HG02970 (cell line): ENCODE measurements around the gene HIVEP3.

Experiments used
- ATAC-seq: cut with Tn5 transposase; IDR thresholded peaks from one replicate; pipeline ENCODE4 v1.9.1; 2021; ENCODE audit warnings: mild to moderate bottlenecking, moderate library complexity, moderate number of reproducible peaks; ENCODE audit not compliant: unreplicated experiment, low FRiP score

Gene HIVEP3

DNA sequence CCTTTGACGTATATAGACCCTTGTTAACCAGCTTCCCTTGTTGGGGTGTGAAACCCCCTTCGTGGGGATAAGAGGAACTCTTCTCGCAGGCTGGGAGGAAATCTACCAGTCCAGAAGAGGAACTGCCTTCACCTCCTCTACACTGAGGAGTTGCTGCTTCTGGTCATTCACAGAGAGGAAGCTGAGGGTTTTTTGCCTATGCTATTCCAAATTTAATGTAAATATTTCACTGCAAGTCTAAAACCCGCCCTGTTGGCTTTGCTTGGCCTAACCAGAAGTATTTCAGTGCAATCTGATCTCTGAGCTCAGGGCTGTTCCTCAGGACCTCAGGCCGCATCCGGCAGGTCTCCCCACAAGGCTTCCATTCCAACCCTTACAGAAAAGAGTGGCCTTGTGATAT is 150.1 kb downstream of the HIVEP3 start:
- ATAC-seq, result no peak

DNA sequence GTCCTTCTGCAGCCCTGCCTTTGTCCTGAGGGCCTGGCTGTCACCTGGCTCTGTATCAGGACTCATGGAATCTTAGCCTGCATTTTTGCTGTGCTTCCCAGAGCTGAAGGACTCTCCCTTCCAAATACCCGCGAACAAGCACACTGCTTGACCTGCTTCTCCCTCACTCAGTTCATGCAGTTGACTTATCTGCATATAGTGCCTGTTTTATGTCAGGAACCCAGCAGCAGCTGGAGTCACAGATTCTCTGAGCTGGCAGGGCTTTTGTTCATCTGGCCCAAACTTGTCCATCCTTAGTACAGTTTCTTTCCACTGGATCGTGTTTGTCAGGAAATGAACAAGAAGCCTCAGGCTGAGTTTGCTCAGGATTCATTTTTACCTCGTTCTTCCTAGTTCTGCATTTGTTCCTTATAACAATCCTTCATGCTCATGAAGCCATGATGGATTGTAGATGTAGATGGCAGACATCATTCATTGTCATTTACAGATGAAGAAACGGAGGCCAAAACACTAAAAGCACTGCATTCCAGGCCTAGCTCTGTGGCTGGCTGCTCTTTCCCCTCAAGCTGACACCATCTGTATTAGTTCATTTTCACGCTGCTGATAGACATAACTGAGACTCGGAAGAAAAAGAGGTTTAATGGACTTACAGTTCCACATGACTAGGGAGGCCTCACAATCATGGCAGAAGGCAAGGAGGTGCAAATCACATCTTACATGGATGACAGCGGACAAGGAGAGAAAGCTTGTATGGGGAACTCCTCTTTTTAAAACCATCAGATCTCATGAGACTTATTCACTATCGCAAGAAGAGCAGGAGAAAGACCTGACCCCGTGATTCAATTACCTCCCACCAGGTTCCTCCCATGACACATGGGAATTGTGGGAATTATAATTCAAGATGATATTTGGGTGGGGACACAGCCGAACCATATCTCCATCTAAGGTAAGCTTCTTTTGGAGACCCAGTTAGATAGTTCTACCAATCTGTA is 150.9 kb downstream of the HIVEP3 start:
- ATAC-seq, result no peak

DNA sequence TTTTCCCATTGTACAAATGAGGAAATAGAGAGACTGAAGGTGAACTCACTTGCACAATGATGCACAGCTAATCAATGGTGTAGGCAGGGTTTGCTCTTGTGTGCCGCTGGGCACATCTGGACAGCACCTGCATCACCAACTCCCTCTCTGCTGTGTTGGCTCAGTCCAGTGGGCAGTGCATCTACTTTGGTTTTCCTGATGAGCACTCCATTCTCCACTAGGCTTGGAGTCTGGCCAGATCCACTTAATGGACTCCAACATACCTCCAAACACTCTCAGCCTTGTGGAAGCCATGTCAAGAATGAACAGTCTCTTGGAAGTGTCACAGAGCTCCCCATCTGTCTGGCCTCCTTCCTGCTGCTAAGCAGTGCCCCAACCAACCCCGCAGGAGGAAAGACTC is 152.2 kb downstream of the HIVEP3 start:
- no peak for ATAC-seq

DNA sequence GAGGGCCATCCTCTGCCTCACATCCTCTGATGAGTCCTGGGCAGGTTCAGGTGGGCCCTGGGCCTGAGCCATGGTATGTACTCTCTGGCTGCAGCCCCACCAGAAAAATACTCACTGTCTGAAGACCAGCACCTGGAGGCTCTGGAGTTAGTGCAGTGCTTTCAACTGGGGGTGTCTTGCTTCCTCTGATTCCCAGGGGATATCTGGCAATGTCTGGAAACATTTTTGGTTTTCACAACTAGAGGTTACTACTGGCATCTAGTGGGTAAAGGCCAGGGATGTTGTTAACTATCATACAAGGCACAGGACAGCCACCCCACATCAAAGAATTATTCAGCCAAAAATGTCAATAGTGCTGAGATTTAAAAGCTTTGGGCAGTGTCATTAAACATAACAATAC is 152.7 kb downstream of the HIVEP3 start:
- no peak for ATAC-seq

DNA sequence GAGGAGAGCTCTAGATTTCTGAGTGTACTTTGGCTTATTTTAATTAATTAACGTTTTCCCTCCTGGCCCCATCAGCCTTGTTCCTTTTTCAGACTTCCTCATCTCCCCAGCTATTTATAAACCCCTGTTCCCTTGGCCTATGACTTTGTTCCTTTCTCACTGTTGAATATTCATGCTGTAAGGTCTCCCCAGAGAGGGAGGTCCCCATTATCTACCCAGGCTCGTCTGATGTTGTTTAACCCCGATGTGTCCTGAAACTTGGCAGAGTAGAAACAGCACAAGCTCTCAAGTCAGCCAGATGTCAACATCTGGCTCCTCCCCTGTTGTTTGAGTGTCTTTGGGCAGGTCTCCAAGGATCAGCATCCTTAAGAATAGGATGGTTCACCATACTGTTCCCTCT is 153.6 kb downstream of the HIVEP3 start:
- ATAC-seq, result no peak

DNA sequence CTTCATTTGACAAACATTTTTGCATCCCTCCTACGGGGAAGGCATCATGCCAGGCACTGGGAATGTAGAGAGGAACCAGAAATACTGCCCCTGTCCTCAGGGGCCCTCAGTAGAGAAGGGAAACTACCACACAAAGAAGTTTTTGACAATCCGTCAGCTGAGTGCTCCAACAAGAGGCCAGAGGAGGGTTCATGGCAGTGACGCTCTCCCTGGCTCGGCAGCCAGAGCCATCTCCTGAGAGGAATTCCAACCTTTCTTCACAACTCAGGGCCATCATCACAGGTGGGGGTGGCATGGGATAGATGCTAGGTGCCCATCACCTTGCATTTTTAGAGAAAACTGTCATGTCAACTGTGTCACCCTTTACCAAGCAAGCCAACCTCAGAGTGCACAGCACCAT is 154.1 kb downstream of the HIVEP3 start:
- ATAC-seq, result no peak

DNA sequence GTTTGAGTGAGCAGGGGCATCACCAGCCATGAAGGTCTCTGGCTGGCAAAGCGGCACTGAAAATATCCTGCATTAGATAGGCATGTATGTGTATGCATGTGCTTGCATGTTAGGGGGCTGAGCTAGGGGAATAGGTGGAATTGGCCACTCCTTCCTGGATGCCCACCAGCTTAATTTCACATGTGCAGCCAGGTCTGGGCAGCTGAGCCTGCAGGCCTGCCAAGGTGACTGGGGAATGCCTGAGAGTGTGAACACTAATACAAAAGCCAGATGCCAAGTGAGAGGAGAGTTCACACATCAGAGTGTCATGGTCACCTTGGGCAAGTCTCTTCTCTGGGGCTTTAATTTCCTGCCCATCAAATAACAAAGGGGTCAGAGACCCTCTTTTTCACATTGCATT is 155.9 kb downstream of the HIVEP3 start:
- ATAC-seq, result no peak

DNA sequence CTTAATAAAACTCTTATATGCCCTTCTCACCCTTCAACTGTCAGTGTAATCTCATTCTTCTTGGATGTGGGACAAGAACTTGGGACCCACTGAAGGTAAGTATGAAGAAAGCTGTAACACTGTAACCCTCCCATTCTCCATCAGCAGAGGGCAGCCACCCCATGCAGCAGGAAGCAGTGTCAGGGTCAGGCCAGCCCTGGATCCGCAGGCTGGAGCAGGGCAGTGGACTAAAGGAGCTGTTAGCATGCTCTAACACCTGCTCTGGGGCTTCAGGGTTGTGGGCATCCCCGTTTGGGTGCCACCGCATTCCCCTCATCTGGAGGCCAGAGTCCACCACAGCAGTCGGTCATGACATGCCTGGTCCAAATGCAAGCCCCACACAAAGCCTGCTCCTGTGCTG is 156.5 kb downstream of the HIVEP3 start:
- ATAC-seq, result no peak

DNA sequence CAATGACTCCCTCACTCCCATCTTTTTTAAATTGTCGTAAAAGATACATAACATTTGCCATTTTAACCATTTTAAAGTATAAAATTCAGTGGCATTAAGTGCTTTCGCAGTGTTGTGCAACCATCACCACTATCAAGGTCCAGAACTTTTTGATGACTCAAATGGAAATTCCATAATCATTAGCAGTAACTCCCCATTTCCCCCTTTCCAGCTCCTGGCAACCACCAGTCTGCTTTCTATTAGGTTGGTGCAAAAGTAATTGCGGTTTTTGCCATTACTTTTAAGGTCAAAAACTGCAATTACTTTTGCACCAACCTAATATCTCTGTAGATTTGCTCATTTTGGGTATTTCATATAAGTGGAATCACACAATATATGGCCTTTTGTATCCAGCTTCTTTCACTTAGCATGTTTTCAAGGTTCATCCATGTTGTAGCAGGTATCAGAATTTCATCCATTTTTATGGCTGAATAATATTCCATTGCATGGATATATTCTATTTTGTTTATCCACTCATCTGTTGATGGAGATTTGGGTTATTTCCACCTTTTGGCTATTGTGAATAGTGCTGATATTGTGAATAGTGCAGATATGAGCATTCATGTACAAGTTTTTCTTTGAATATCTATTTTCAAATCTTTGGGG is 159.7 kb downstream of the HIVEP3 start:
- no peak for ATAC-seq

DNA sequence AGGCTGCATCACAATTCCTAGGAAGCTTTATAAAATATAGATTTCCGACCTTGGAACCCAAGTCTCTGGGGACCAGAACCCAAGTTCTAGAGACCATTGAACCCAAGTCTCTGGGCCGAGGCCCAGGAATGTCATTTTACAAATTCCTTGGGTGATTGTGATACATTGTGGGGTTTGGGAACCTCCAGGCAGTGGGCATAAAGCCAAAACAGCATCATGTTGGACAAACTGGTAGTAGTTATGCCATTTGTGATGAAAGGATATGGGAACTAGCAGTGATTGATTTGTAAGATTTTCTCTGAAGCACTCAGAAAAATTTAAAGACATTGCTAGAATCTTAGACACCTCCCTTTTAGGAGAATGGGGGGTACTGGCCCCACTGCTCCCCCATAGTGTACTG is 160.2 kb downstream of the HIVEP3 start:
- ATAC-seq, result no peak

DNA sequence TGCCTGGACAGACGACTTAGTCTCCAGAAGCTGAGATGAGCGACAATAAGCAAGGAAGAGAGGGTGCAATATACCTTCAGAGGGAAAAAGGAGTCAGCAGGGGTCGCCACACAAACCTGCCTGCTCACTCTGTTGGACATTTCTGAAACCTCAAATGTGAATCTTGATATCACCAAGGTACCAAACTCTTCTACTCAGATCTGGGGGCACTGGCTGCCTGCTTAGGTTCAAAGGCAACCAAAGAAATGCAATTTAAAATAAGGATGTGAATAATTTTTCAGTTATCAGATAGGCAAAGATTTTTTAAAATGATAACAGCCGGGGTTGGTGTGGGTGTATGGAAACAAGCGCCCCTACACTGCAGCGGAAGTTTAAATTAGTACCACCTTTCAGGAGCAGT is 164.2 kb downstream of the HIVEP3 start:
- ATAC-seq, result no peak

DNA sequence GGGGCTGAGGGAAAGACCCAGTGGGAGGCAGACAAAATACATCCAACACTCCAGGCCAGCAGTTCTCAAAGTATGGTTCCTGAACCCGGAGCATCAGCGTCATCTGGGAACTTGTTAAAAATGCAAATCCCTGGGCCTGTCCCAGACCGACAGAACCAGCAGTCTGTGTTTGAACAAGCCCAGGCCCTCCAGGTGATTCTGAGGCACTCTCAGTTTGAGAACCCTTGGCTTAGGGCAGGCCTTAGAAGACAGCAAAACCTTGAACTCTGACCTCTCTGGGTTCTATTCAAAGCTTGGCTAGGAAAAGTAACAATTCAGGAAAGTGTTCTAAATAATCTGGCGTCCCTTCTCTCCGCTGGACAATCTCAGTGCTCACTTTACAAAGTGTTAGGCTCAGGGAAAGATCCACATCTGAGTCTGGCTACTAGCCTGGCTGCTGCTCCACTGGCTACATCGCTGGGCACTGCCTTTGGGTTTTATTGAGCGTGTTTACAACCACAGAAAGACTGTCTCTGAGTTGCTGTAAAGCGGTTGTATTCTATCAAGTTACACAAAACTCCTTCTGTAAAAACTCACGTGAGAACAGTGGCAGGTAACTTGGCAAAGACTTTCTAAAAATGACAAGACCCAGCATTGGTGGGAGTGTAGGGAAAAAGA is 166.1 kb downstream of the HIVEP3 start:
- peak; percentile 33 for ATAC-seq

DNA sequence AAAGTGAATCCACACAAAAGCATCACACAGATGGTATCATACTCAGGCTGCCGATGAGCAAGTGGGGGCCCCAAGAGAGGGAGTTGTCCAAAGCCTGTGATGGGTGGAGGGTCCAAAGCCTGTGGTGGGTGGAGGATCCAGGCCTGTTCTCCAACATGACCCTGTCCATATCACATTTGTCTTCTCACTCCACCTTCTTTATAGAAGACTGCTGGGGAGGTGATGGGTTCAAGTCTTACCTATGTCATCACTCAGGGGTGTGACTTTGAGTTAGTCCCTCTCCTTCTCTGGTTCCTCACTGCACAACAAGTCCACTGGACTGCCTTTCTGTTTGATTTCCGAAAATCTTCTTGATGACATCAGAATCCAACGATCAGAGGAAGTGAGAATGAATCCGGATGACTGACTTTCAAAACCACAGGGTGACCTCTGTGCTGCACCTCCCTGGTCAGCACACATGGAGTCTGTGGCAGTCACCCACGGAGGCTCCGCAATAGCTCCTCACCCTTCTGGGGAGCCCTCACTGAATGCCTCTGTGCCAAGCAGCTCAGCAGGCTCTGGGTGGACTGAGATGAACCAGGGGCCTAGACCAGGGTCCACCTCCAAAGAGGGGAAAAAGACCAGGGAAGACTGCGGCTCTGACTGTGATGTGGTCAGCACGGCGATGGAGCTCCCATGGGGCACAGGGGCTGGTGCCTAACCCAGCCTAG is 166.8 kb downstream of the HIVEP3 start:
- peak; percentile 39 for ATAC-seq

DNA sequence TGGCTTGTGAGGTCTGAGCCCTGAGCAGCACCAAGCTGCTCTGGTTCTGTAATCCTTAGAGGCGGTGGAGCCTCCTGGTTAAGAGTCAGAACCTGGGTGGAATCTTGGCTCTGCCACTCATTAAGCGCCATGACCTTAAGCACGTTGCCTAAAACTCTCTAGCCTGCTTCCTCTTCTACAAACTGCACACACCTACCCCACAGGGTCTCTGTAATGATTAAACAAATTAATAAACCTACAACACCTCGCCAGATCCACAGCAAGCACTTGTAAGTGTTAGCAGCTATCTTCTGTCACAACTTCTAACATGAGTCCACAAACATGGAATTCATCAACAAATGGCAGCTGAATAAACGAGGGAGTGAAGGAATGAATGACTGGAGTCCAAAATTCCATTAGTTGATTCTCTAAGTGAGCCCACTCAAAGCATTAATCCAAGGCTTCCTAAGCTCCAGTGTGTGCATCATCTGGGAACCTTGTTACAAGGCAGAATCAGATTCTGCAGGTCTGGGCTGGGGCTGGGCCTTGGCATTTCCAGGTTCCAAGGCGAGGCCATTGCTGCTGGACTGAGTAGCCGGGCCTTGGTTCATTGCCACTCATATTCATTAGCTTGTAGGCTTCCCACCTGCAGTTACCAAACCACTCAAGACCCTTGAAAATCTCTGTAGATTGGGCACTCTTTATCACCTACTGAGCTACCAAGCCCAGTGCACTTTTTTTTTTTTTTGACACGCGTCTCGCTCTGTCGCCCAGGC is 168.6 kb downstream of the HIVEP3 start:
- no peak for ATAC-seq

DNA sequence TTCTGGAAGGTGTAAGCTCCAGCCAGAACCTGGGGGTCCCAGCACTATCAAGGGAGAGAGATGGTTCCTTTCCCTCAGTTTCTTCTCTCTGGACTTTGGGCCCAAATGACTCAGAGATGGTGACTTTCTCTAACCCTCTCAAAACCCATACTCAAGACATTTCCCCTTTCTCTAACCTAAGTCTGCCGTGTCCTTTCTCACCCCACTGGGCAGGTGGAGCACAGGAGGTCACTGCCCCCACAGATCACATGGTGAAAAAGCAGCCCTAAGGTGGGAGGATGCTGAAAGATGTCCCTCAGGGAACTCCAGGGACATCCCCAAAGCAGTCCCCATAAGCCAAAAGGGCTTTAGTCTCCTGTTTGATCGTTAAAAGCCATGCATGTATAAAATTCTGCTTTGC is 173.7 kb downstream of the HIVEP3 start:
- ATAC-seq, result no peak

DNA sequence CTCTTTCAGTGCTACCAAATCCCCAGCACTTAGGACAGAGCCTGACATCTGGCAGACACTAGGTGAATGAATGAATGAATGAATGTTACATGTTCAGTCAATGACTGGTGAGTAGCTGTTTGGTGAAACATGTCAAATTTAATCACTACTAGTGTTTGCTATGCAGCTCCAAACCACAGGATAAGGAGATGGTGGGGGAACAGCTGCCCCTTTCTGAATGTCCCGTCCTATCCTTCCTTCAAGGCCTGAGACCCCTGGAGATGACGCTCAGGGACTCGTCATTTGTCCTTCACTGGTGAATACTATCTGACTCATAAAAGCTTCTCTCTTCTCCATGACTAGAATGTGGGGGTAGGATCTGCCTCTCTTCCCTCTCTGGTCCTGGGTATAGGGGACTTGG is 175.4 kb downstream of the HIVEP3 start:
- no peak for ATAC-seq

DNA sequence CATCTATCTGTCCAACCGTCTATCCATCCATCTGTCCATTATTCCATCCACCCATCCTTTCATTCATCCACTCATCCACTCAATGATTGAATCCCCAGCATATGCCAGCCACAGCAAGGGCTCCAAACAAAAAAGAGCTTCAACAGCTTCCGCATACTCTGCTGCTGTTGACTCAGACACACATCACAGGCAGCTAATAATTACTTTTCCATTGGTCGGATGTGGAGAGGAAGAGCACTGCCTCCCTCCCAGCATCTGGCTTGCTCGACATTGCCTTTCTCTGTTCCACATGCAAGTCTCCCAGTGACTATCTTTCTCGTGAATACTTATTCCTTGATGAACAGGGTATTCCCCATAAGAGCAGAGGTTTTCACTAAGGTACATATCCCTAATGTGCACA is 176.5 kb downstream of the HIVEP3 start:
- ATAC-seq, result no peak

DNA sequence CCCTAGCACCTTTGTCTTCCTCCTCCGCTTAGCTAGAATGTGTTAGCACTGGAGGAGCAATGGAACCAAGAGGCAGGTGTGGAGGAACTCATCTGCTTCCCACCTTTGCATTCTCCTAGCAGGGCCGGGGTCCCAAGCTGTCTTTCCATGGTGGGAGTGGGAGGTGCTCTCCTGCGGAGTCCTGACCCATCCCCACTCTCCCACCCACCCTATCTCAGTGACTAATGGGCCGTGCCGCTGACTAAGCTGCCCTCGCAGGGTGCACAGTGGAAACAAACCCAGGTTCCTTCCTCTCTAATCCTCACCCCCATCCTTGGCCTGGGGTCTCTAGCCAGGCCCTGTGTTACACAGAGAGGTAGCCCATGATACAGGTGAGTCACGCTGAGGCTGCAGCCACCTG is 177.5 kb downstream of the HIVEP3 start:
- ATAC-seq, result no peak

DNA sequence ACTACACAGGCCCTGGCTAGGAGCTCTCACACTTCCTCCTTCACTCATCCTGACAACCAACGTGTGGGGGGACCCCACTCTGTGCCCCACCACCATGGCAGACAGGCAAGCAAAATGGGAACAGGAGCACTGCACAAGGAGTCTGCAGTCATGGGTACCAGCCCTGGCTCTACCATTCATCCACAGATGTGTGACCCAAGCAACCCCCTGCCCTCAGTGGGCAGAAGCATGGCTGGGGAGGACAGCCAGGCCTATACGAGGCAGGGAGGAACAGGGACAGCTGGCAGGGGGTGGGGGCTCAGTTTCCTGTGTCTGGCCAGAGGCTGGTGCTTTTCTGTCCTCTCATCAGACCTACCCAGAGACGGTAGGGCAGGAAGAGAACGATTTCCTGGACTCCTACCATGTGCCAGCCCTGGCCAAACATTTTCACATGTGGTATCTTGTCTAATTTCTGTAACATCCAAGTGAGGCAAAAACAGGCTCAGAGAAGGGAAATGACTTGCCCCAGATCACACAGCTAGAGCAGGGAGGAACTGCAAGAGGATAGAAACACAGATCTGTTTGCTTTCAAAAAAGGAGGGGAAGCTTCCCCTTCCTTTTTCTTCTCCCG is 178.0 kb downstream of the HIVEP3 start:
- ATAC-seq, result no peak

DNA sequence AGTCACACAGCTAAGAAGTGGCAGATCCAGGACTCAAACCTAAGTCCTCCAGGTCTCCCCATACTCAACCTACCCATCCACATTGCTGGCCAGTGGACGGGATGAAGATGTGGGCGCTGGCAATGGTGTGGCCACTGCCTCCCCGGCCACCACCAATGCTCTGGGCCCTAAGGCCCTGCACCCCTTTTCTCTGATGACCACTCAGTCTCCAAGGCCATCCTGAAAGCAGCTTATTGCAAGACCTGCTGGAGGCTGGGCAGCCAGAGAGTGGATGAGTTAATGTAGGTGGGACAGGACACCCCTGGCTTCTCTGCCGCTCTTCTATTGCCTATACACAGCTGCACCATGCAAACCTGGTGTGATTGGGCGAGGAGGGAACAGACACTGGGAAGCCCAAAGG is 178.7 kb downstream of the HIVEP3 start:
- ATAC-seq, result no peak
